Measurements from ENCODE around the gene HOXB8.

GRCh38 chr17:48639982-48640857 lies 25.1 kb upstream of the HOXB8 start:
- TF ChIP-seq POLR2A (IDR thresholded peaks at IDR 0.05) (no peak), CTCF (IDR thresholded peaks at IDR 0.05) (no peak)
